Nephron (organoid): ENCODE data around the gene BICC1.
"Not testable (repeated sequence)": the region's sequence is repeated elsewhere in the genome, so short reads cannot be mapped to it uniquely, and the experiment has no call there.

Experiments used
- H3K27ac Mint-ChIP-seq, 3 experiments: 2 replicates each; pipeline ENCODE4 v1.8.0; 2020; ENCODE audit warnings: mixed read lengths in 3 of 3, mild to moderate bottlenecking in 2 of 3, moderate library complexity in 1 of 3
- H3K27me3 Mint-ChIP-seq: 2 replicates; pipeline ENCODE4 v1.8.0; 2021; ENCODE audit warnings: low read depth, mild to moderate bottlenecking, moderate library complexity, mixed read lengths
- H3K36me3 Mint-ChIP-seq: 2 replicates; pipeline ENCODE4 v1.8.0; 2020; ENCODE audit warnings: low read depth, mixed read lengths
- H3K4me1 Mint-ChIP-seq: 2 replicates; pipeline ENCODE4 v1.8.0; 2020; ENCODE audit warnings: mixed read lengths
- H3K4me3 Mint-ChIP-seq, 3 experiments: 2 replicates each; pipeline ENCODE4 v1.8.0; 2020; ENCODE audit warnings: mild to moderate bottlenecking in 3 of 3, mixed read lengths in 3 of 3, moderate library complexity in 2 of 3
- H3K9me3 Mint-ChIP-seq: 2 replicates; pipeline ENCODE4 v1.8.0; 2020; ENCODE audit warnings: mixed read lengths
- CTCF ChIP-seq, 3 experiments: fragments of 200-600 bp; sonication (generic); IDR thresholded peaks; one replicate each; pipeline ENCODE4 v1.5.0; 2021; ENCODE audit warnings: antibody characterized with exemption in 3 of 3; ENCODE audit not compliant: unreplicated experiment in 3 of 3

The BICC1 gene

GRCh38 chr10:58853668-58854067, 341.0 kb downstream of the BICC1 start:
- no peak overlapping the region for H3K27ac Mint-ChIP-seq
- H3K4me3 Mint-ChIP-seq = no peak overlapping the region
- H3K36me3 Mint-ChIP-seq = no peaks in the 10 kb centered on the region
- H3K9me3 Mint-ChIP-seq = peaks cover 10% of the 10 kb centered on the region
- H3K4me1 Mint-ChIP-seq = peaks cover 14% of the 10 kb centered on the region
- no peak for TF ChIP-seq CTCF (IDR thresholded peaks at IDR 0.05; ENCODE audit: unreplicated experiment in 3 of 3)
- no peaks in the 10 kb centered on the region for H3K27me3 Mint-ChIP-seq

GRCh38 chr10:58854811-58855210, 342.1 kb downstream of the BICC1 start:
- Mint-ChIP-seq H3K4me3 (no peak overlapping the region), H3K36me3 (no peaks in the 10 kb centered on the region), H3K4me1 (peaks cover 14% of the 10 kb centered on the region), H3K9me3 (peaks cover 13% of the 10 kb centered on the region), H3K27me3 (no peaks in the 10 kb centered on the region), H3K27ac (no peak overlapping the region)
- TF ChIP-seq CTCF (IDR thresholded peaks at IDR 0.05; ENCODE audit: unreplicated experiment in 3 of 3) = no peak

- Mint-ChIP-seq H3K27me3 (no peaks in the 10 kb centered on the region), H3K36me3 (no peaks in the 10 kb centered on the region), H3K4me1 (peaks cover 14% of the 10 kb centered on the region), H3K27ac (peak overlapping the region; percentile 7 to 34 (median 17)), H3K4me3 (peak overlapping the region in 1 of 3 experiments; percentile 38), H3K9me3 (peaks cover 10% of the 10 kb centered on the region)
- no peak for TF ChIP-seq CTCF (IDR thresholded peaks at IDR 0.05; ENCODE audit: unreplicated experiment in 3 of 3)
These were observed 344.0 kb downstream of the BICC1 start for GRCh38 chr10:58856508-58857240.

- Mint-ChIP-seq H3K4me3 (no peak overlapping the region), H3K4me1 (peaks cover 14% of the 10 kb centered on the region), H3K36me3 (no peaks in the 10 kb centered on the region), H3K27me3 (no peaks in the 10 kb centered on the region), H3K9me3 (peaks cover 10% of the 10 kb centered on the region), H3K27ac (peak overlapping the region in 1 of 3 experiments; percentile 7)
- no peak for TF ChIP-seq CTCF (IDR thresholded peaks at IDR 0.05; ENCODE audit: unreplicated experiment in 3 of 3)
These were observed 344.7 kb downstream of the BICC1 start for GRCh38 chr10:58857251-58857805.

- H3K27ac Mint-ChIP-seq, H3K9me3 Mint-ChIP-seq, H3K4me3 Mint-ChIP-seq, H3K27me3 Mint-ChIP-seq, H3K36me3 Mint-ChIP-seq: not testable (repeated sequence)
- peaks cover 14% of the 10 kb centered on the region for H3K4me1 Mint-ChIP-seq
These were observed 345.5 kb downstream of the BICC1 start for GRCh38 chr10:58858123-58858522.

- Mint-ChIP-seq H3K36me3 (no peaks in the 10 kb centered on the region), H3K27ac (no peak overlapping the region), H3K9me3 (peaks cover 10% of the 10 kb centered on the region), H3K4me3 (no peak overlapping the region), H3K4me1 (peaks cover 14% of the 10 kb centered on the region), H3K27me3 (no peaks in the 10 kb centered on the region)
- no peak for TF ChIP-seq CTCF (IDR thresholded peaks at IDR 0.05; ENCODE audit: unreplicated experiment in 3 of 3)
These were observed 346.9 kb downstream of the BICC1 start for GRCh38 chr10:58859526-58859925.
